ENCODE measurements around the gene TTC34.
"Not testable (repeated sequence)": the region's sequence is repeated elsewhere in the genome, so short reads cannot be mapped to it uniquely, and the experiment has no call there.

Gene TTC34

DNA sequence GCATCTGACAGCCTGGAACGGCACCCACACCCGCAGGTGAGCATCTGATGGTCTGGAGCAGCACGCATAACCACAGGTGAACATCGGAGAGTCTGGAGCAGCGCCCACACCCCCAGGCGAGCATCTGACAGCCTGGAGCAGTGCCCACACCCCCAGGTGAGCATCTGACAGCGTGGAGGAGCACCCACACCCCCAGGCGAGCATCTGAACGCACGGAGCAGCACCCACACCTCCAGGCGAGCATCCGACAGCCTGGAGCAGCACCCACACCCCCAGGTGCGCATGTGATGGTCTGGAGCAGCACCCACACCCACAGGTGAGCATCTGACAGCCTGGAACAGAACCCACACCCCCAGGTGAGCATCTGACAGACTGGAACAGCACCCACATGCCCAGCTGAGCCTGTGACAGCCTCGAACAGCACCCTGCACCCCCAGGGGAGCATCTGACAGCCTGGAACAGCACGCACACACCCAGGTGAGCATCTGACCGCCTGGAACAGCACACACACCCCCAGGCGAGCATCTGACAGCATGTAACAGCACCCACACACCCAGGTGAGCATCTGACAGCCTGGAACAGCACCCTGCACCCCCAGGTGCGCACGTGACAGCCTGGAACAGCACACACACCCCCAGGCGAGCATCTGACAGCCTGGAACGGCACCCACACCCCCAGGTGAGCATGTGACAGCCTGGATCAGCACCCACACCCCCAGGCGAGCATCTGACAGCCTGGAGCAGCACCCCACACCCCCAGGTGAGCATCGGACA is 115.2 kb downstream of the TTC34 start:
- WGBS, 2 donors (ENCODE audit: extremely low coverage in 2 of 2, insufficient read length in 2 of 2, insufficient replicate concordance in 1 of 2): no CpG with 5 or more reads among the region's 23 CpGs
- H3K9me3 ChIP-seq (replicated peaks in 1 of 2; ENCODE audit: control insufficient read depth in 2 of 2, insufficient read depth in 1 of 2, low read depth in 1 of 2, low read length in 2 of 2); H2AFZ ChIP-seq (ENCODE audit: low read length); H3K4me3 ChIP-seq (ENCODE audit: low read length in 2 of 2); H3K18ac ChIP-seq (ENCODE audit: low read length); DNase-seq (ENCODE audit: low spot score); H2BK5ac ChIP-seq (ENCODE audit: low read length); H2BK120ac ChIP-seq (ENCODE audit: low read depth, low read length); H3K27me3 ChIP-seq (ENCODE audit: control insufficient read depth in 3 of 3, insufficient read depth in 3 of 3, low read depth in 1 of 3, low read length in 3 of 3); H2BK15ac ChIP-seq (ENCODE audit: low read length); H3K9ac ChIP-seq (ENCODE audit: low read depth, low read length, poor library complexity); H3K4me1 ChIP-seq (ENCODE audit: control insufficient read depth in 2 of 2, insufficient read depth in 1 of 2, low read depth in 1 of 2, low read length in 2 of 2); H2AK5ac ChIP-seq (ENCODE audit: low read depth, low read length); H3K23ac ChIP-seq (ENCODE audit: low read depth, low read length, poor library complexity); H3K79me1 ChIP-seq (ENCODE audit: low read depth, low read length); H3K36me3 ChIP-seq (replicated peaks in 1 of 2; ENCODE audit: control insufficient read depth in 2 of 2, insufficient read depth in 2 of 2, low read length in 2 of 2); H2BK12ac ChIP-seq (ENCODE audit: low read length); H3K4ac ChIP-seq (ENCODE audit: low read length); H3K14ac ChIP-seq (ENCODE audit: low read length); H3K4me2 ChIP-seq (ENCODE audit: insufficient read depth, low read length, poor library complexity, severe bottlenecking); H4K8ac ChIP-seq (ENCODE audit: low read depth, low read length); H3K27ac ChIP-seq (replicated peaks; ENCODE audit: low read length); H4K91ac ChIP-seq (ENCODE audit: low read depth, low read length, poor library complexity): not testable (repeated sequence)

DNA sequence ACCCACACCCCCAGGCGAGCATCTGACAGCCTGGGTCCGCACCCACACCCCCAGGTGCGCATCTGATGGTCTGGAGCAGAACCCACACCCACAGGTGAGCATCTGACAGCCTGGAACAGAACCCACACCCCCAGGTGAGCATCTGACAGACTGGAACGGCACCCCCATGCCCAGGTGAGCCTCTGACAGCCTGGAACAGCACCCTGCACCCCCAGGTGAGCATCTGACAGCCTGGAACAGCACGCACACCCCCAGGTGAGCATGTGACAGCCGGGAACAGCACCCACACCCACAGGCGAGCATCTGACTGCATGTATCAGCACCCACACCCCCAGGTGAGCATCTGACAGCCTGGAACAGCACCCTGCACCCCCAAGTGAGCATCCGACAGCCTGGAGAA is 115.8 kb downstream of the TTC34 start:
- not testable (repeated sequence) for H3K27ac ChIP-seq (replicated peaks; ENCODE audit: low read length); H2BK12ac ChIP-seq (ENCODE audit: low read length); H3K4me3 ChIP-seq (ENCODE audit: low read length in 2 of 2); H3K79me1 ChIP-seq (ENCODE audit: low read depth, low read length); H3K14ac ChIP-seq (ENCODE audit: low read length); H3K4me2 ChIP-seq (ENCODE audit: insufficient read depth, low read length, poor library complexity, severe bottlenecking); H3K36me3 ChIP-seq (replicated peaks in 1 of 2; ENCODE audit: control insufficient read depth in 2 of 2, insufficient read depth in 2 of 2, low read length in 2 of 2); H3K9ac ChIP-seq (ENCODE audit: low read depth, low read length, poor library complexity); H3K18ac ChIP-seq (ENCODE audit: low read length); H3K23ac ChIP-seq (ENCODE audit: low read depth, low read length, poor library complexity); DNase-seq (ENCODE audit: low spot score); H4K91ac ChIP-seq (ENCODE audit: low read depth, low read length, poor library complexity); H3K4me1 ChIP-seq (ENCODE audit: control insufficient read depth in 2 of 2, insufficient read depth in 1 of 2, low read depth in 1 of 2, low read length in 2 of 2); H2AK5ac ChIP-seq (ENCODE audit: low read depth, low read length); H4K8ac ChIP-seq (ENCODE audit: low read depth, low read length); H3K9me3 ChIP-seq (replicated peaks in 1 of 2; ENCODE audit: control insufficient read depth in 2 of 2, insufficient read depth in 1 of 2, low read depth in 1 of 2, low read length in 2 of 2); H2BK5ac ChIP-seq (ENCODE audit: low read length); H2AFZ ChIP-seq (ENCODE audit: low read length); H3K4ac ChIP-seq (ENCODE audit: low read length); H3K27me3 ChIP-seq (ENCODE audit: control insufficient read depth in 3 of 3, insufficient read depth in 3 of 3, low read depth in 1 of 3, low read length in 3 of 3); H2BK120ac ChIP-seq (ENCODE audit: low read depth, low read length); H2BK15ac ChIP-seq (ENCODE audit: low read length)
- WGBS, 2 donors (ENCODE audit: extremely low coverage in 2 of 2, insufficient read length in 2 of 2, insufficient replicate concordance in 1 of 2): no CpG with 5 or more reads among the region's 8 CpGs

DNA sequence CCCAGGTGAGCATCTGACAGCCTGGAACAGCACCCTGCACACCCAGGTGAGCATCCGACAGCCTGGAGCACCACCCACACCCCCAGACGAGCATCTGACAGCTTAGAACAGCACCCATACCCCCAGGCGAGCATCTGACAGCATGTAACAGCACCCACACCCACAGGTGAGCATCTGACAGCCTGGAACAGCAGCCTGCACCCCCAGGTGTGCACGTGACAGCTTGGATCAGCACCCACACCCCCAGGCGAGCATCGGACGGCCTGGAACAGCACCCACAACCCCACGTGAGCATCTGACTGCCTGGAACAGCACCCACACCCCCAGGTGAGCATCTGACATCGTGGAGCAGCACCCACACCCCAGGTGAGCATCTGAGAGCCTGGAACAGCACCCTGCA is 116.6 kb downstream of the TTC34 start:
- not testable (repeated sequence) for H4K8ac ChIP-seq (ENCODE audit: low read depth, low read length); H3K9ac ChIP-seq (ENCODE audit: low read depth, low read length, poor library complexity); H3K36me3 ChIP-seq (replicated peaks in 1 of 2; ENCODE audit: control insufficient read depth in 2 of 2, insufficient read depth in 2 of 2, low read length in 2 of 2); H3K9me3 ChIP-seq (replicated peaks in 1 of 2; ENCODE audit: control insufficient read depth in 2 of 2, insufficient read depth in 1 of 2, low read depth in 1 of 2, low read length in 2 of 2); H3K27ac ChIP-seq (replicated peaks; ENCODE audit: low read length); H3K4me1 ChIP-seq (ENCODE audit: control insufficient read depth in 2 of 2, insufficient read depth in 1 of 2, low read depth in 1 of 2, low read length in 2 of 2); DNase-seq (ENCODE audit: low spot score); H2BK12ac ChIP-seq (ENCODE audit: low read length); H3K23ac ChIP-seq (ENCODE audit: low read depth, low read length, poor library complexity); H3K18ac ChIP-seq (ENCODE audit: low read length); H2AK5ac ChIP-seq (ENCODE audit: low read depth, low read length); H3K4me2 ChIP-seq (ENCODE audit: insufficient read depth, low read length, poor library complexity, severe bottlenecking); H3K4me3 ChIP-seq (ENCODE audit: low read length in 2 of 2); H2BK120ac ChIP-seq (ENCODE audit: low read depth, low read length); H2AFZ ChIP-seq (ENCODE audit: low read length); H2BK5ac ChIP-seq (ENCODE audit: low read length); H3K4ac ChIP-seq (ENCODE audit: low read length); H3K79me1 ChIP-seq (ENCODE audit: low read depth, low read length); H4K91ac ChIP-seq (ENCODE audit: low read depth, low read length, poor library complexity); H3K27me3 ChIP-seq (ENCODE audit: control insufficient read depth in 3 of 3, insufficient read depth in 3 of 3, low read depth in 1 of 3, low read length in 3 of 3); H3K14ac ChIP-seq (ENCODE audit: low read length); H2BK15ac ChIP-seq (ENCODE audit: low read length)
- no CpG with 5 or more reads among the region's 9 CpGs for WGBS, 2 donors (ENCODE audit: extremely low coverage in 2 of 2, insufficient read length in 2 of 2, insufficient replicate concordance in 1 of 2)

DNA sequence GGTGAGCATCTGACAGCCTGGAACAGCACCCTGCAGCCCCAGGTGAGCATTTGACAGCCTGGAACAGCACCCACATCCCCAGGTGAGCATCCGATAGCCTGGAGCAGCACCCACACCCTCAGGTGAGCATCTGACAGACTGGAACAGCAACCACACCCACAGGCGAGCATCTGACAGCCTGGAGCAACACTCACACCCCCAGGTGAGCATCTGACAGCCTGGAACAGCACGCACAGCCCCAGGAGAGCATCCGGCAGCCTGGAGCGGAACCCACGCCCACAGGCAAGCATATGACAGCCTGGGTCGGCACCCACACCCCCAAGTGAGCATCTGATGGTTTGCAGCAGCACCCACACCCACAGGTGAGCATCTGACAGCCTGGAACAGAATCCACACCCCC is 117.5 kb downstream of the TTC34 start:
- H3K9me3 ChIP-seq (replicated peaks in 1 of 2; ENCODE audit: control insufficient read depth in 2 of 2, insufficient read depth in 1 of 2, low read depth in 1 of 2, low read length in 2 of 2); H2BK15ac ChIP-seq (ENCODE audit: low read length); H2AFZ ChIP-seq (ENCODE audit: low read length); H2BK5ac ChIP-seq (ENCODE audit: low read length); H3K4me2 ChIP-seq (ENCODE audit: insufficient read depth, low read length, poor library complexity, severe bottlenecking); H3K4me1 ChIP-seq (ENCODE audit: control insufficient read depth in 2 of 2, insufficient read depth in 1 of 2, low read depth in 1 of 2, low read length in 2 of 2); H2BK120ac ChIP-seq (ENCODE audit: low read depth, low read length); H3K27me3 ChIP-seq (ENCODE audit: control insufficient read depth in 3 of 3, insufficient read depth in 3 of 3, low read depth in 1 of 3, low read length in 3 of 3); H2AK5ac ChIP-seq (ENCODE audit: low read depth, low read length); H3K36me3 ChIP-seq (replicated peaks in 1 of 2; ENCODE audit: control insufficient read depth in 2 of 2, insufficient read depth in 2 of 2, low read length in 2 of 2); H3K4ac ChIP-seq (ENCODE audit: low read length); H3K79me1 ChIP-seq (ENCODE audit: low read depth, low read length); H4K91ac ChIP-seq (ENCODE audit: low read depth, low read length, poor library complexity); H3K27ac ChIP-seq (replicated peaks; ENCODE audit: low read length); H4K8ac ChIP-seq (ENCODE audit: low read depth, low read length); H2BK12ac ChIP-seq (ENCODE audit: low read length); DNase-seq (ENCODE audit: low spot score); H3K18ac ChIP-seq (ENCODE audit: low read length): not testable (repeated sequence)
- Histone ChIP-seq H3K9ac (ENCODE audit: low read depth, low read length, poor library complexity) (peak overlapping the region; percentile 26), H3K23ac (ENCODE audit: low read depth, low read length, poor library complexity) (peak overlapping the region; percentile 74), H3K14ac (ENCODE audit: low read length) (peak overlapping the region; percentile 97), H3K4me3 (ENCODE audit: low read length in 2 of 2) (peak overlapping the region in 1 of 2 donors; percentile 41)
- no CpG with 5 or more reads among the region's 7 CpGs for WGBS, 2 donors (ENCODE audit: extremely low coverage in 2 of 2, insufficient read length in 2 of 2, insufficient replicate concordance in 1 of 2)
